ENCODE measurements around the gene LPGAT1. TPM values are rescaled to one million over a fixed set of nuclear protein-coding genes. Genes with fewer than 3 reads are reported as not detected.
A peak's percentile ranks its signal among the peaks of the same experiment; 100 is the strongest.

LPGAT1 gene
- total RNA-seq, 2 donors from 2014 or later = 24.4 to 50.1 TPM

DNA sequence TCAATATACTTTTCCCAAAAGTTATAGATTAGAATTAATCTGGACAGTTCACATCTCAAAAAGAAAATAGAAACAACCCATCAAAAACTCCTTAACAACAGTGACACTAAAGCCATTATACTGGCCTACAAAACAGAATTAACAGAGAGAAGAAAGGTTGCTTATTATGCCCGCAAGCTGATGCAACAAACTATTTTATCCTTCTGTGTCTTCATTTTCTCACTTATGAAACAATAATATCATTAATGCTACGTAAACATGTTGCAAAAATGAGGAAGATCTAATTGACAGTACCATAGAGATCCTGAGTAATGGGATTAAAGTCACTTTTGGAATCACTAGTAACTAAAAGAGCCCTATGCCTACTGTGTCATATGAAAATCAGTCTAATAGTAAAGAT lies 32.6 kb downstream of the LPGAT1 start:
- DNase-seq (no peak), ATAC-seq (no peak)
- Histone ChIP-seq H3K9me3 (no peaks in the 10 kb centered on the region), H3K27me3 (no peaks in the 10 kb centered on the region), H3K4me1 (no peaks in the 10 kb centered on the region), H3K36me3 (replicated peaks in 1 of 2; ENCODE audit: insufficient read depth in 1 of 2, low read depth in 2 of 2) (peaks cover 0 to 4% of the 10 kb centered on the region in 2 donors), H3K4me3 (no peak overlapping the region), H3K27ac (no peak overlapping the region)
- intact Hi-C loops (cut with DNase I) = no loop called here
- WGBS, 2 donors = 61 to 62% methylated on average over 2 of the region's 2 CpGs
- TF ChIP-seq, protein P1, sequence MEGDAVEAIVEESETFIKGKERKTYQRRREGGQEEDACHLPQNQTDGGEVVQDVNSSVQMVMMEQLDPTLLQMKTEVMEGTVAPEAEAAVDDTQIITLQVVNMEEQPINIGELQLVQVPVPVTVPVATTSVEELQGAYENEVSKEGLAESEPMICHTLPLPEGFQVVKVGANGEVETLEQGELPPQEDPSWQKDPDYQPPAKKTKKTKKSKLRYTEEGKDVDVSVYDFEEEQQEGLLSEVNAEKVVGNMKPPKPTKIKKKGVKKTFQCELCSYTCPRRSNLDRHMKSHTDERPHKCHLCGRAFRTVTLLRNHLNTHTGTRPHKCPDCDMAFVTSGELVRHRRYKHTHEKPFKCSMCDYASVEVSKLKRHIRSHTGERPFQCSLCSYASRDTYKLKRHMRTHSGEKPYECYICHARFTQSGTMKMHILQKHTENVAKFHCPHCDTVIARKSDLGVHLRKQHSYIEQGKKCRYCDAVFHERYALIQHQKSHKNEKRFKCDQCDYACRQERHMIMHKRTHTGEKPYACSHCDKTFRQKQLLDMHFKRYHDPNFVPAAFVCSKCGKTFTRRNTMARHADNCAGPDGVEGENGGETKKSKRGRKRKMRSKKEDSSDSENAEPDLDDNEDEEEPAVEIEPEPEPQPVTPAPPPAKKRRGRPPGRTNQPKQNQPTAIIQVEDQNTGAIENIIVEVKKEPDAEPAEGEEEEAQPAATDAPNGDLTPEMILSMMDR (IDR thresholded peaks at IDR 0.05) = no peak
- no peak for TF ChIP-seq POLR2A (IDR thresholded peaks at IDR 0.05)

DNA sequence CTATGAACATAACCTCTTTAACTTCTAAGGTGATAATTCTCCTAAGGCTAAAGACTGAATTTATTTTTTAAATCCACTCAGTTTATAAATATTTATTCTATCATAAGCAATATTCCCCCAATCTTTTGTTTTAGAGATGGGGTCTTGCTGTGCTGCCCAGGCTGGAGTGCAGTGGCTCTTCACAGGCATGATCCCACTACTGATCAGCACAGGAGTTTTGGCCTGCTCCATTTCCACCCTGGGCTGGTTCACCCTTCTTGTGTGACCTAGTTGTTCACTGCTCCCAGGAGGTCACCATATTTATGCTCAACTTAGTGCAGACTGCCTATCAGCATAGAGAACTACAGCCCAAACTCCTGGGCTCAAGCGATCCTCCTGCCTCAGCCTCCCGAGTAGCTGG lies 38.6 kb downstream of the LPGAT1 start:
- Histone ChIP-seq H3K27me3 (no peaks in the 10 kb centered on the region), H3K36me3 (replicated peaks in 1 of 2; ENCODE audit: insufficient read depth in 1 of 2, low read depth in 2 of 2) (peaks cover 0 to 6% of the 10 kb centered on the region in 2 donors), H3K9me3 (no peaks in the 10 kb centered on the region), H3K4me1 (peaks cover 19% of the 10 kb centered on the region), H3K4me3 (no peak overlapping the region), H3K27ac (no peak overlapping the region)
- TF ChIP-seq, protein P1 (IDR thresholded peaks at IDR 0.05) = no peak
- TF ChIP-seq POLR2A (IDR thresholded peaks at IDR 0.05) = no peak
- intact Hi-C loops (cut with DNase I) = no loop called here
- 100% methylated on average over 2 of the region's 2 CpGs for WGBS, 2 donors
- ATAC-seq (no peak), DNase-seq (no peak)

DNA sequence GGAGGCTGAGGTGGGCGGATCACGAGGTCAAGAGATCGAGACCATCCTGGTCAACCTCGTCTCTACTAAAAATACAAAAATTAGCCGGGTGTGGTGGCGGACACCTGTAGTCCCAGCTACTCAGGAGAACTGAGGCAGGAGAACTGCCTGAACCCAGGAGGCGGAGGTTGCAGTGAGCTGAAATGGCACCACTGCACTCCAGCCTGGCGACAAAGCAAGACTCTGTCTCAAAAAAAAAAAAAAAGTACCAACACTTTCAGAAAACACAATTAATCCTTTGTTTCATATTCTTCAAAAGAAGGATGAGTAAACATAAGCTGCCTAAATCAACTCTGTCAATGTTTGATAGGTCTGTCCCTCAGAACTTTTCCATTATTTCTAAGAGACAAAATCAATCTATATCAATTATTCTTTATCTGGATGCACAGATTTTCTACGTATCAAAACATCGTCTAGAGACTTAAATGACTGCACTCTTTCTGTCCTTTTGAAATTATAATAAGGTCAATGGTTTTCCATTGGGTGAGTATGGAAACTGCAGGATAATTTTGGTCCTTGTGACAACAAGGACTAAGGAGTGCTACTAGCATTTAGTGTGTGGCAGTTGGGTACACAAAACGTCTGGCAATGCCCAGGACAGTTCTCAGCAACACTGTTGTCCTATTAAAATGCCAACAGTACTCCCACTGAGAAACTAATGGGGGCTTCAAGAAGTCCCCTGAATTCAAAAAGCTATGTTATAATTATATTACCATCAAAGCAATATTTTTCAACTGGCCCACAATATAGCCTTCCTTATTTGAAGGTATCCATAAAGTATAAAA lies 40.7 kb downstream of the LPGAT1 start:
- H3K4me1 ChIP-seq = peaks cover 20% of the 10 kb centered on the region
- H3K9me3 ChIP-seq = no peaks in the 10 kb centered on the region
- DNase-seq (no peak), ATAC-seq (no peak)
- intact Hi-C loops (cut with DNase I) = no loop called here
- H3K27me3 ChIP-seq = no peaks in the 10 kb centered on the region
- H3K4me3 ChIP-seq = no peak overlapping the region
- H3K36me3 ChIP-seq (replicated peaks in 1 of 2; ENCODE audit: insufficient read depth in 1 of 2, low read depth in 2 of 2) = peaks cover 0 to 2% of the 10 kb centered on the region in 2 donors
- 74 to 75% methylated on average over 11 of the region's 11 CpGs for WGBS, 2 donors
- H3K27ac ChIP-seq = peak overlapping the region in 2 of 4 donors; percentile 25 to 50
- TF ChIP-seq POLR2A (IDR thresholded peaks at IDR 0.05) = no peak
- TF ChIP-seq, protein P1 (IDR thresholded peaks at IDR 0.05) = peak in 1 of 7 experiments; percentile 3

DNA sequence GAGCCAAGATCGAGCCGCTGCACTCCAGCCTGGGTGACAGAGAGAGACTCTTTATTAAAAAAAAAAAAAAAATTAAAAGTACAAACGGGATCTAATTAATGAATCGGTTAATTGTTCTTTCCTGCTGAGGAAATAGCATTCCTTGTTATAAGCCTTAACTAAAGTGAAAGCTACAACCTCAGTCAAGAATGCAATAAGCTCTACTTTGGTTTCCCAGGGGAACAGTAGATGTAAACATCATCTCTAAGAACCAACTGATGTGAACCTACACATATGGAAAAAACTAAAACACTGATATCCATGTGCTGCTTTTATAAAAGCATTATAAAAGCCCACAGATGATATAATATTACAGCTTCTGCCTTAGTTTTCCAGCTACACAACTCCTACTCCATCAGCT lies 41.9 kb downstream of the LPGAT1 start:
- DNase-seq (no peak), ATAC-seq (no peak)
- TF ChIP-seq, protein P1 (IDR thresholded peaks at IDR 0.05) = no peak
- no peak for TF ChIP-seq POLR2A (IDR thresholded peaks at IDR 0.05)
- H3K27ac ChIP-seq = peak overlapping the region in 1 of 4 donors; percentile 50
- H3K27me3 ChIP-seq = no peaks in the 10 kb centered on the region
- no peaks in the 10 kb centered on the region for H3K9me3 ChIP-seq
- H3K36me3 ChIP-seq (replicated peaks in 1 of 2; ENCODE audit: insufficient read depth in 1 of 2, low read depth in 2 of 2) = peaks cover 0 to 2% of the 10 kb centered on the region in 2 donors
- peaks cover 32% of the 10 kb centered on the region for H3K4me1 ChIP-seq
- 63 to 78% methylated on average over 4 of the region's 4 CpGs for WGBS, 2 donors
- intact Hi-C loops (cut with DNase I) = no loop called here
- H3K4me3 ChIP-seq = no peak overlapping the region

Measured in body of pancreas (tissue), 4 donors.